Neural cell (in vitro differentiated cells): ENCODE measurements around the gene XRCC6.

ENCODE experiments used
- CTCF ChIP-seq: fragments of 450-650 bp; IDR thresholded peaks from 2 replicates; pipeline ENCODE4 v1.5.1; 2014; ENCODE audit warnings: antibody characterized with exemption, mild to moderate bottlenecking, moderate library complexity; ENCODE audit not compliant: poor library complexity, severe bottlenecking
- POLR2AphosphoS5 ChIP-seq: IDR thresholded peaks from 2 replicates; pipeline ENCODE4 v1.6.1; 2012
- RAD21 ChIP-seq: fragments of 450-650 bp; conservative IDR thresholded peaks from 2 replicates; pipeline ENCODE4 v1.6.1; 2014; ENCODE audit warnings: antibody characterized with exemption, mild to moderate bottlenecking, moderate library complexity
- TAF1 ChIP-seq: IDR thresholded peaks from 2 replicates; pipeline ENCODE4 v1.6.1; 2012; ENCODE audit warnings: low read depth
- TF ChIP-seq, protein P1 (sequence below): IDR thresholded peaks from 2 replicates; pipeline ENCODE4 v1.6.1; 2012; ENCODE audit warnings: borderline replicate concordance

DNA sequence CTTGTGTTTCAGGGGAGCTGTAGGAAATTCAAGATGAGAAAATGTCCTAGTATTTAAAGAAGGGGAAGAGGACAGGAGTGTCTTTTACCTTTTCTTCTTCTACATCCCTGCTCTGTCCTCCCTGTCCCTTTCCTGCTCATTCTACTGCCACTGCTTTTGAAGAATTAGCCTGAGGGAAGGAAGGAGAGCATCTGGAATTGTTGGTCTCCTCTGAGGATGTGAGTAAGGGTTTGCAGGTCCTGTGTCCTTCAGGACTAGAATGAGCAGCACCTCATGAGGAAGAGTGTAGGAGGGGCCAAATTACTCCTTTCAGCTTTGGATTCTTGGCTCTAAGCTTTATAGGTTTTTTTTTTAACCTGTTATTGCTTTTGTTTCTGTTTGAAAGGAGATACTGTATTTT is 43.4 kb downstream of the XRCC6 start:
- TF ChIP-seq POLR2AphosphoS5: no peak
- no peak for TF ChIP-seq TAF1
- no peak for TF ChIP-seq CTCF
- TF ChIP-seq, protein P1, sequence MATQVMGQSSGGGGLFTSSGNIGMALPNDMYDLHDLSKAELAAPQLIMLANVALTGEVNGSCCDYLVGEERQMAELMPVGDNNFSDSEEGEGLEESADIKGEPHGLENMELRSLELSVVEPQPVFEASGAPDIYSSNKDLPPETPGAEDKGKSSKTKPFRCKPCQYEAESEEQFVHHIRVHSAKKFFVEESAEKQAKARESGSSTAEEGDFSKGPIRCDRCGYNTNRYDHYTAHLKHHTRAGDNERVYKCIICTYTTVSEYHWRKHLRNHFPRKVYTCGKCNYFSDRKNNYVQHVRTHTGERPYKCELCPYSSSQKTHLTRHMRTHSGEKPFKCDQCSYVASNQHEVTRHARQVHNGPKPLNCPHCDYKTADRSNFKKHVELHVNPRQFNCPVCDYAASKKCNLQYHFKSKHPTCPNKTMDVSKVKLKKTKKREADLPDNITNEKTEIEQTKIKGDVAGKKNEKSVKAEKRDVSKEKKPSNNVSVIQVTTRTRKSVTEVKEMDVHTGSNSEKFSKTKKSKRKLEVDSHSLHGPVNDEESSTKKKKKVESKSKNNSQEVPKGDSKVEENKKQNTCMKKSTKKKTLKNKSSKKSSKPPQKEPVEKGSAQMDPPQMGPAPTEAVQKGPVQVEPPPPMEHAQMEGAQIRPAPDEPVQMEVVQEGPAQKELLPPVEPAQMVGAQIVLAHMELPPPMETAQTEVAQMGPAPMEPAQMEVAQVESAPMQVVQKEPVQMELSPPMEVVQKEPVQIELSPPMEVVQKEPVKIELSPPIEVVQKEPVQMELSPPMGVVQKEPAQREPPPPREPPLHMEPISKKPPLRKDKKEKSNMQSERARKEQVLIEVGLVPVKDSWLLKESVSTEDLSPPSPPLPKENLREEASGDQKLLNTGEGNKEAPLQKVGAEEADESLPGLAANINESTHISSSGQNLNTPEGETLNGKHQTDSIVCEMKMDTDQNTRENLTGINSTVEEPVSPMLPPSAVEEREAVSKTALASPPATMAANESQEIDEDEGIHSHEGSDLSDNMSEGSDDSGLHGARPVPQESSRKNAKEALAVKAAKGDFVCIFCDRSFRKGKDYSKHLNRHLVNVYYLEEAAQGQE: no peak
- TF ChIP-seq RAD21: no peak
